ENCODE data around the gene SYTL3. TPM values are rescaled to one million over a fixed set of nuclear protein-coding genes. Genes with fewer than 3 reads are reported as not detected.
A peak's percentile ranks its signal among the peaks of the same experiment; 100 is the strongest.

The SYTL3 gene
- total and polyA plus RNA-seq, 10 of the 15 experiments (the other 5 are each of a cell fraction or from before 2014, with no cell fraction given): 3.3 to 12.1 (median 6.9) TPM

DNA sequence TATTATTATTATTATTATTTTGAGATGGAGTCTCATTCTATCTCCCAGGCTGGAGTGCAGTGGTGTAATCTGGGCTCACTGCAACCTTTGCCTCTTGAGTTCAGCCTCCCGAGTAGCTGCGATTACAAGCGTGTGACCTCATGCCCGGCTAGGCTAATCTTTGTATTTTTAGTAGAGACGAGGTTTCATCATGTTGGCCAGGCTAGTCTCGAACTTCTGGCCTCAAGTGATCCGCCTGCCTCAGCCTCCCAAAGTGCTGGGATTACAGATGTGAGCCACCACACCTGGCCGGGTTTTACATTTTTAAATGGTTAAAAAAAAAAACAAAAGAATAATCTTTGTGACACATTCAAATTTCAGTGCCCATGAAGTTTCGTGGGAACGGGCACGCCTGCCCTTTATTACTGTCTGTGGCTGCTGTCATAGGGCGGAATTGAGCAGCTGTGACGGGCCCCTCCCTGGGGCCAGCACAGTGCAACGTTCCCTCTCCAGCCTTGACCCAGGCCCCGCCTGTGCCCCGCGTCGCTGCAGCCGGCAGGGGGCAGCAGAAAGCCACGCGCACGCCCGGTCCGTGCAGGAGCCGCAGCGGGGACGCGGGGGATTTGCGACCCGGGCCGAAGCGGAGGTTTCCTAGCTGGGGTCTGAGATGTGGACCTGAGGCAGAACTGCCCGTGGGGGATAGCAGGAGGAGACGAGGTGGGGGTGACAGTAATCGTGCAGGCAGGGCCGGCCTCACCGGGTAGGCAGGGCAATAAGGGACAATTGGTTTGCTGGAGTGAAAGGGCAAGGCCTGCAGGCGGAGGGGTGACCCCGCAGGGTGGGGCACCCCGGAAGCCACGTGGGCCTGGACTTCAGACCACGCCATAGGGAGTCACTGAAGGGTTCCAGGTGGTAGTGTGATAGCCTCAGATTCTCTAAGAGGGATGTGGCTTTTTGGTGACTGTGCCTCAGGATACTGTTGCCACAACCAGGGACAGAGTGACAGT lies 54.3 kb downstream of the SYTL3 start (continued):
- TF ChIP-seq, protein P1, sequence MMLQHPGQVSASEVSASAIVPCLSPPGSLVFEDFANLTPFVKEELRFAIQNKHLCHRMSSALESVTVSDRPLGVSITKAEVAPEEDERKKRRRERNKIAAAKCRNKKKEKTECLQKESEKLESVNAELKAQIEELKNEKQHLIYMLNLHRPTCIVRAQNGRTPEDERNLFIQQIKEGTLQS (IDR thresholded peaks at IDR 0.05; ENCODE audit: borderline replicate concordance, extremely low read depth, low read depth, low read length): no peak
- TF ChIP-seq, protein P2, sequence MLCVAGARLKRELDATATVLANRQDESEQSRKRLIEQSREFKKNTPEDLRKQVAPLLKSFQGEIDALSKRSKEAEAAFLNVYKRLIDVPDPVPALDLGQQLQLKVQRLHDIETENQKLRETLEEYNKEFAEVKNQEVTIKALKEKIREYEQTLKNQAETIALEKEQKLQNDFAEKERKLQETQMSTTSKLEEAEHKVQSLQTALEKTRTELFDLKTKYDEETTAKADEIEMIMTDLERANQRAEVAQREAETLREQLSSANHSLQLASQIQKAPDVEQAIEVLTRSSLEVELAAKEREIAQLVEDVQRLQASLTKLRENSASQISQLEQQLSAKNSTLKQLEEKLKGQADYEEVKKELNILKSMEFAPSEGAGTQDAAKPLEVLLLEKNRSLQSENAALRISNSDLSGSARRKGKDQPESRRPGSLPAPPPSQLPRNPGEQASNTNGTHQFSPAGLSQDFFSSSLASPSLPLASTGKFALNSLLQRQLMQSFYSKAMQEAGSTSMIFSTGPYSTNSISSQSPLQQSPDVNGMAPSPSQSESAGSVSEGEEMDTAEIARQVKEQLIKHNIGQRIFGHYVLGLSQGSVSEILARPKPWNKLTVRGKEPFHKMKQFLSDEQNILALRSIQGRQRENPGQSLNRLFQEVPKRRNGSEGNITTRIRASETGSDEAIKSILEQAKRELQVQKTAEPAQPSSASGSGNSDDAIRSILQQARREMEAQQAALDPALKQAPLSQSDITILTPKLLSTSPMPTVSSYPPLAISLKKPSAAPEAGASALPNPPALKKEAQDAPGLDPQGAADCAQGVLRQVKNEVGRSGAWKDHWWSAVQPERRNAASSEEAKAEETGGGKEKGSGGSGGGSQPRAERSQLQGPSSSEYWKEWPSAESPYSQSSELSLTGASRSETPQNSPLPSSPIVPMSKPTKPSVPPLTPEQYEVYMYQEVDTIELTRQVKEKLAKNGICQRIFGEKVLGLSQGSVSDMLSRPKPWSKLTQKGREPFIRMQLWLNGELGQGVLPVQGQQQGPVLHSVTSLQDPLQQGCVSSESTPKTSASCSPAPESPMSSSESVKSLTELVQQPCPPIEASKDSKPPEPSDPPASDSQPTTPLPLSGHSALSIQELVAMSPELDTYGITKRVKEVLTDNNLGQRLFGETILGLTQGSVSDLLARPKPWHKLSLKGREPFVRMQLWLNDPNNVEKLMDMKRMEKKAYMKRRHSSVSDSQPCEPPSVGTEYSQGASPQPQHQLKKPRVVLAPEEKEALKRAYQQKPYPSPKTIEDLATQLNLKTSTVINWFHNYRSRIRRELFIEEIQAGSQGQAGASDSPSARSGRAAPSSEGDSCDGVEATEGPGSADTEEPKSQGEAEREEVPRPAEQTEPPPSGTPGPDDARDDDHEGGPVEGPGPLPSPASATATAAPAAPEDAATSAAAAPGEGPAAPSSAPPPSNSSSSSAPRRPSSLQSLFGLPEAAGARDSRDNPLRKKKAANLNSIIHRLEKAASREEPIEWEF (IDR thresholded peaks at IDR 0.05; ENCODE audit: insufficient replicate concordance, low read depth, low read length): no peak
- TF ChIP-seq NR2C1 (IDR thresholded peaks at IDR 0.05) (no peak), IKZF2 (IDR thresholded peaks at IDR 0.05) (peak in 1 of 2 experiments; percentile 51; a peak in 3 of 4 replicates), MTA3 (IDR thresholded peaks at IDR 0.05; ENCODE audit: borderline replicate concordance, low read length) (no peak), SMARCA5 (IDR thresholded peaks at IDR 0.05) (0 out of 2 replicates have a peak, but pooled peaks have one; percentile 42), CHD1 (IDR thresholded peaks at IDR 0.05; ENCODE audit: low read depth, low read length) (no peak), MTA2 (IDR thresholded peaks at IDR 0.05; ENCODE audit: low read depth) (no peak), RB1 (IDR thresholded peaks at IDR 0.05; ENCODE audit: borderline replicate concordance) (peak; percentile 96)
- TF ChIP-seq, protein P3, sequence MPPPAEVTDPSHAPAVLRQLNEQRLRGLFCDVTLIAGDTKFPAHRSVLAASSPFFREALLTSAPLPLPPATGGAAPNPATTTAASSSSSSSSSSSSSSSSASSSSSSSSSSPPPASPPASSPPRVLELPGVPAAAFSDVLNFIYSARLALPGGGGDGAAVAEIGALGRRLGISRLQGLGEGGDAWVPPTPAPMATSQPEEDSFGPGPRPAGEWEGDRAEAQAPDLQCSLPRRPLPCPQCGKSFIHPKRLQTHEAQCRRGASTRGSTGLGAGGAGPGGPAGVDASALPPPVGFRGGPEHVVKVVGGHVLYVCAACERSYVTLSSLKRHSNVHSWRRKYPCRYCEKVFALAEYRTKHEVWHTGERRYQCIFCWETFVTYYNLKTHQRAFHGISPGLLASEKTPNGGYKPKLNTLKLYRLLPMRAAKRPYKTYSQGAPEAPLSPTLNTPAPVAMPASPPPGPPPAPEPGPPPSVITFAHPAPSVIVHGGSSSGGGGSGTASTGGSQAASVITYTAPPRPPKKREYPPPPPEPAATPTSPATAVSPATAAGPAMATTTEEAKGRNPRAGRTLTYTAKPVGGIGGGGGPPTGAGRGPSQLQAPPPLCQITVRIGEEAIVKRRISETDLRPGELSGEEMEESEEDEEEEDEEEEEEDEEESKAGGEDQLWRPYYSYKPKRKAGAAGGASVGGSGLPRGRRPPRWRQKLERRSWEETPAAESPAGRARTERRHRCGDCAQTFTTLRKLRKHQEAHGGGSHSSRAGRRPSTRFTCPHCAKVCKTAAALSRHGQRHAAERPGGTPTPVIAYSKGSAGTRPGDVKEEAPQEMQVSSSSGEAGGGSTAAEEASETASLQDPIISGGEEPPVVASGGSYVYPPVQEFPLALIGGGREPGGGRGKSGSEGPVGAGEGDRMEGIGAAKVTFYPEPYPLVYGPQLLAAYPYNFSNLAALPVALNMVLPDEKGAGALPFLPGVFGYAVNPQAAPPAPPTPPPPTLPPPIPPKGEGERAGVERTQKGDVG (CRISPR knock-in tag; IDR thresholded peaks at IDR 0.05): no peak
- TF ChIP-seq, protein P4, sequence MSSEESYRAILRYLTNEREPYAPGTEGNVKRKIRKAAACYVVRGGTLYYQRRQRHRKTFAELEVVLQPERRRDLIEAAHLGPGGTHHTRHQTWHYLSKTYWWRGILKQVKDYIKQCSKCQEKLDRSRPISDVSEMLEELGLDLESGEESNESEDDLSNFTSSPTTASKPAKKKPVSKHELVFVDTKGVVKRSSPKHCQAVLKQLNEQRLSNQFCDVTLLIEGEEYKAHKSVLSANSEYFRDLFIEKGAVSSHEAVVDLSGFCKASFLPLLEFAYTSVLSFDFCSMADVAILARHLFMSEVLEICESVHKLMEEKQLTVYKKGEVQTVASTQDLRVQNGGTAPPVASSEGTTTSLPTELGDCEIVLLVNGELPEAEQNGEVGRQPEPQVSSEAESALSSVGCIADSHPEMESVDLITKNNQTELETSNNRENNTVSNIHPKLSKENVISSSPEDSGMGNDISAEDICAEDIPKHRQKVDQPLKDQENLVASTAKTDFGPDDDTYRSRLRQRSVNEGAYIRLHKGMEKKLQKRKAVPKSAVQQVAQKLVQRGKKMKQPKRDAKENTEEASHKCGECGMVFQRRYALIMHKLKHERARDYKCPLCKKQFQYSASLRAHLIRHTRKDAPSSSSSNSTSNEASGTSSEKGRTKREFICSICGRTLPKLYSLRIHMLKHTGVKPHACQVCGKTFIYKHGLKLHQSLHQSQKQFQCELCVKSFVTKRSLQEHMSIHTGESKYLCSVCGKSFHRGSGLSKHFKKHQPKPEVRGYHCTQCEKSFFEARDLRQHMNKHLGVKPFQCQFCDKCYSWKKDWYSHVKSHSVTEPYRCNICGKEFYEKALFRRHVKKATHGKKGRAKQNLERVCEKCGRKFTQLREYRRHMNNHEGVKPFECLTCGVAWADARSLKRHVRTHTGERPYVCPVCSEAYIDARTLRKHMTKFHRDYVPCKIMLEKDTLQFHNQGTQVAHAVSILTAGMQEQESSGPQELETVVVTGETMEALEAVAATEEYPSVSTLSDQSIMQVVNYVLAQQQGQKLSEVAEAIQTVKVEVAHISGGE (CRISPR knock-in tag; IDR thresholded peaks at IDR 0.05): no peak
- TF ChIP-seq, protein P5, sequence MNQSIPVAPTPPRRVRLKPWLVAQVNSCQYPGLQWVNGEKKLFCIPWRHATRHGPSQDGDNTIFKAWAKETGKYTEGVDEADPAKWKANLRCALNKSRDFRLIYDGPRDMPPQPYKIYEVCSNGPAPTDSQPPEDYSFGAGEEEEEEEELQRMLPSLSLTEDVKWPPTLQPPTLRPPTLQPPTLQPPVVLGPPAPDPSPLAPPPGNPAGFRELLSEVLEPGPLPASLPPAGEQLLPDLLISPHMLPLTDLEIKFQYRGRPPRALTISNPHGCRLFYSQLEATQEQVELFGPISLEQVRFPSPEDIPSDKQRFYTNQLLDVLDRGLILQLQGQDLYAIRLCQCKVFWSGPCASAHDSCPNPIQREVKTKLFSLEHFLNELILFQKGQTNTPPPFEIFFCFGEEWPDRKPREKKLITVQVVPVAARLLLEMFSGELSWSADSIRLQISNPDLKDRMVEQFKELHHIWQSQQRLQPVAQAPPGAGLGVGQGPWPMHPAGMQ (IDR thresholded peaks at IDR 0.05; ENCODE audit: borderline replicate concordance): no peak

Measured in GM12878 (cell line).